ENCODE data around the gene CCT8.

The CCT8 gene

GRCh38 chr21:29007810-29008209 is 65.6 kb downstream of the CCT8 start:
- Histone ChIP-seq H3K9me3 (ENCODE audit: insufficient read depth, low read depth, low read length) (no peaks in the 10 kb centered on the region), H3K9ac (ENCODE audit: low read depth, low read length) (no peak overlapping the region), H3K27me3 (ENCODE audit: insufficient read depth, low read length) (no peaks in the 10 kb centered on the region), H3K27ac (ENCODE audit: low read length) (no peak overlapping the region), H3K4me3 (ENCODE audit: low read length) (no peak overlapping the region), H3K36me3 (ENCODE audit: insufficient read depth, low read depth, low read length) (peaks cover 16% of the 10 kb centered on the region; the same call in 1 of the 2 replicates), H3K4me1 (ENCODE audit: insufficient read depth, low read length) (no peaks in the 10 kb centered on the region)

- no peaks in the 10 kb centered on the region for H3K9me3 ChIP-seq (ENCODE audit: insufficient read depth, low read depth, low read length)
- H3K9ac ChIP-seq (ENCODE audit: low read depth, low read length): no peak overlapping the region
- H3K27me3 ChIP-seq (ENCODE audit: insufficient read depth, low read length): no peaks in the 10 kb centered on the region
- peaks cover 16% of the 10 kb centered on the region; the same call in 1 of the 2 replicates for H3K36me3 ChIP-seq (ENCODE audit: insufficient read depth, low read depth, low read length)
- no peaks in the 10 kb centered on the region for H3K4me1 ChIP-seq (ENCODE audit: insufficient read depth, low read length)
- no peak overlapping the region for H3K27ac ChIP-seq (ENCODE audit: low read length)
- no peak overlapping the region for H3K4me3 ChIP-seq (ENCODE audit: low read length)
These were observed 66.3 kb downstream of the CCT8 start for GRCh38 chr21:29007135-29007534.

All from iPS-20b (cell line).